IMR-90 (cell line): ENCODE data around the gene SLC25A11.

Source experiments
- CTCF ChIP-seq: conservative IDR thresholded peaks from 2 replicates; pipeline ENCODE4 v1.5.1; 2012; ENCODE audit warnings: mild to moderate bottlenecking, low read depth, low read length, improper control_type of control experiment
- FOS ChIP-seq: fragments of 150-350 bp; IDR thresholded peaks from 2 replicates; pipeline ENCODE4 v1.6.1; 2016; ENCODE audit warnings: low read depth, low read length

DNA sequence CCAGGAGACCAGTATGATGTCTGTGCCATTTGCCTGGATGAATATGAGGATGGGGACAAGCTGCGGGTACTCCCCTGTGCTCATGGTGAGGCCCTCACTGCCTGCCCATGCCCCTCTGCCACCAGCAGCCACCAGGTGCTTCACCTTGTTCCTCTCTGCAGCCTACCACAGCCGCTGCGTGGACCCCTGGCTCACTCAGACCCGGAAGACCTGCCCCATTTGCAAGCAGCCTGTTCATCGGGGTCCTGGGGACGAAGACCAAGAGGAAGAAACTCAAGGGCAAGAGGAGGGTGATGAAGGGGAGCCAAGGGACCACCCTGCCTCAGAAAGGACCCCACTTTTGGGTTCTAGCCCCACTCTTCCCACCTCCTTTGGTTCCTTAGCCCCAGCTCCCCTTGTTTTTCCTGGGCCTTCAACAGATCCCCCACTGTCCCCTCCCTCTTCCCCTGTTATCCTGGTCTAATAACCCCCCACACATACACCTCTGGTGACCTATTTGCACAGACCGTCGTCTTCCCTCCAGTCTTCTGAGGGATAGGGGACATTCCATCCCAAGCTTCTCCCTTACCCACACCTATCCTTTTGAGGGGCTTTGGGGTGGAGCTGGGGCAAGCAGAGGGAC is 4.8 kb upstream of the SLC25A11 start:
- TF ChIP-seq CTCF, result no peak
- no peak for TF ChIP-seq FOS
